ENCODE measurements around the gene TENT5C. TPM values are rescaled to one million over a fixed set of nuclear protein-coding genes. Genes with fewer than 3 reads are reported as not detected.

The TENT5C gene
- polyA plus RNA-seq, 1 of the 3 experiments (the other 2 are of a cell fraction), result 0.90 TPM

DNA sequence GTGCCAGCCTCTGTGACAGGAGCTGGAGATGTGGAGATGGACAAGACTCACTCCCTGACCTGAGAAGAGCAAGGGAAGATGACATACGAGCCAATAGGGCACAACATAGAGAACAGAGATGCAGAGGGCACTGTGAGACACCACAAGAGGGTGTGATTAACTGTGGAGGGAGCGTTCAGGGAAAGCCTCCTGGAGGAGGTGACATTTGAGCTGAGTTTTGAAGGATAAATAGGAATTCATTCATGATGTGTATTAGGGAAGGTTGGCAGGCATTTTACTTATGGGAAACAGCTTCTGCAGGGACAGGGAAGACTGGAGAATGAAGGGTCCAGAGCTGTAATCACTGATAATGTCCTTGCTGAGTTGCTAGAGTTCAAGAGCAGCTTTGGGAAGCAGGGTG, 25.0 kb upstream of the TENT5C start:
- Histone ChIP-seq H3K4me3 (ENCODE audit: low read depth in 2 of 2, low read length in 1 of 2) (no peak overlapping the region), H3K9ac (no peak overlapping the region), H3K27ac (ENCODE audit: low read depth in 2 of 2, low read length in 1 of 2) (no peak overlapping the region), H2AFZ (ENCODE audit: low read depth) (no peak overlapping the region), H3K9me3 (no peaks in the 10 kb centered on the region), H3K4me1 (ENCODE audit: control insufficient read depth in 1 of 2, insufficient read depth in 2 of 2, low read depth in 1 of 2, low read length in 1 of 2) (no peaks in the 10 kb centered on the region), H3K9me2 (no peaks in the 10 kb centered on the region), H4K20me1 (ENCODE audit: insufficient read depth) (no peaks in the 10 kb centered on the region), H3K4me2 (no peak overlapping the region), H3K27me3 (ENCODE audit: insufficient read depth) (no peaks in the 10 kb centered on the region), H3F3A (replicated peaks; ENCODE audit: insufficient read depth) (no peaks in the 10 kb centered on the region), H3K79me2 (ENCODE audit: insufficient read depth) (no peaks in the 10 kb centered on the region), H3K36me3 (replicated peaks in 1 of 2; ENCODE audit: control insufficient read depth in 1 of 2, insufficient read depth in 2 of 2, low read length in 1 of 2) (no peaks in the 10 kb centered on the region)
- WGBS (ENCODE audit: low lambda C conversion rate), result 43% methylated on average over 2 of the region's 2 CpGs
- TF ChIP-seq GATA2 (CRISPR knock-in tag; IDR thresholded peaks at IDR 0.05), result no peak
- DNase-seq, result no peak
- ChIA-PET POLR2A (no interaction called here), CTCF (interaction anchor here (1.4 to 3.2 kb wide), 2 partner anchors 11 to 173 kb away, joined by 5 to 13 read pairs; no protein-coding TSS in a partner anchor)

DNA sequence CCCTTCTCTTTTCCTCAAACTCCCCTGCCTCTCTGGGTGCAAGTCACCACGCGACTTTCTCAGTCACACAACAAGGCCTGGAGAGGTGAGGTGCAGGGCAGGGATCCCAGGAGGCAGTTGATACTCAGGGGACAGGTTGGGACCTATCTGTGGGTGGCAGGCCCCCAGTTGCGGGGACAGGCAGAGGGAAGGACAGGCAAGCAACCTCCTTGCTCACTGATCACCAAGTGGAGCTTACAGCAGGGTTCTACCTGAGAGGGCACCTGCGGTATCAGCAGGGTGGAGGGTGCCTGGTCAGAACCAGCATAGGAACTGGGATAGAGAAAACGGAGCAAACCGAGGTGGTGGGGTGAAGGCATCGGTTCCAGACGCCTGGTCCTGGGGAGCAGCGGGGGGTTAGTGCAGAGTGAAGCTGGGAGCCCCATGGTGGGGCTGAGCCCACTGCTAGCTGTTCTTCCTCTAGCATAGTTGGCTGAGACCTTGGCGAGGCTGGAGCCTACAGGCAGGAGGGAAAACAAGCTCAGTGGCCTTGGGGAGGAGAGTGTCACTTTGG, 24.4 kb upstream of the TENT5C start:
- WGBS (ENCODE audit: low lambda C conversion rate), result 69% methylated on average over 9 of the region's 10 CpGs
- no peaks in the 10 kb centered on the region for H3K9me3 ChIP-seq
- no peak overlapping the region for H3K9ac ChIP-seq
- H3F3A ChIP-seq (replicated peaks; ENCODE audit: insufficient read depth), result no peaks in the 10 kb centered on the region
- ChIA-PET CTCF (interaction anchor here (0.9 to 3.2 kb wide), 3 partner anchors 10 to 172 kb away, joined by 3 to 13 read pairs (median 5); no protein-coding TSS in a partner anchor), POLR2A (no interaction called here)
- H3K27me3 ChIP-seq (ENCODE audit: insufficient read depth), result no peaks in the 10 kb centered on the region
- H3K79me2 ChIP-seq (ENCODE audit: insufficient read depth), result no peaks in the 10 kb centered on the region
- no peak for TF ChIP-seq RAD21 (IDR thresholded peaks at IDR 0.05; ENCODE audit: low read length)
- no peak for TF ChIP-seq SMC3 (IDR thresholded peaks at IDR 0.05; ENCODE audit: low read depth, low read length)
- TF ChIP-seq NFIC (IDR thresholded peaks at IDR 0.05; ENCODE audit: borderline replicate concordance), result no peak
- no peak for TF ChIP-seq FOXM1 (IDR thresholded peaks at IDR 0.05; ENCODE audit: low read depth)
- no peaks in the 10 kb centered on the region for H3K9me2 ChIP-seq
- no peaks in the 10 kb centered on the region for H3K36me3 ChIP-seq (replicated peaks in 1 of 2; ENCODE audit: control insufficient read depth in 1 of 2, insufficient read depth in 2 of 2, low read length in 1 of 2)
- no peaks in the 10 kb centered on the region for H4K20me1 ChIP-seq (ENCODE audit: insufficient read depth)
- no peak overlapping the region for H2AFZ ChIP-seq (ENCODE audit: low read depth)
- H3K27ac ChIP-seq (ENCODE audit: low read depth in 2 of 2, low read length in 1 of 2), result no peak overlapping the region
- H3K4me3 ChIP-seq (ENCODE audit: low read depth in 2 of 2, low read length in 1 of 2), result no peak overlapping the region
- H3K4me2 ChIP-seq, result no peak overlapping the region
- no peak for DNase-seq
- H3K4me1 ChIP-seq (ENCODE audit: control insufficient read depth in 1 of 2, insufficient read depth in 2 of 2, low read depth in 1 of 2, low read length in 1 of 2), result no peaks in the 10 kb centered on the region

DNA sequence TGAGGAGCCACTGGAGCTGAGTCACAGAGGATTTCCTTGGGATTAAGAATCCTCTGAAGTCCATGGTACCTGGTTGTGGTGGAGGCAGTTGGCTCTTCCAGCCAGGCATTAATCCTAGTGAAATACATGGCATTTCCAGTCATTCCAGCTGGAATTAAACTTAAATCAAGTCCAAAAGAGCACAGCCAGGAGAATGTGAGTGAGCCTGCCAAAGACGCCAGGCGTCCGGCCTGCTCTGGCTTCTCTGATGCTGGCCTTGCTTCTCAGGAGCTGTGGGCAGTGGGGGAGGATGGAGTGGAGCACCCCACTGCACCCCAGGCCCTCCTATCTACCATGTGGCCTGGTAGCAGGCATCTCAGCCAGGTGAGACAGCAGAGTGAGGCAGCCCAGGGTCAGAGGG, 23.4 kb upstream of the TENT5C start:
- no peaks in the 10 kb centered on the region for H3K79me2 ChIP-seq (ENCODE audit: insufficient read depth)
- ChIA-PET CTCF (interaction anchor here (0.7 to 3.2 kb wide), 4 partner anchors 31 to 171 kb away, joined by 3 to 13 read pairs (median 3); no protein-coding TSS in a partner anchor), POLR2A (no interaction called here)
- H4K20me1 ChIP-seq (ENCODE audit: insufficient read depth), result no peaks in the 10 kb centered on the region
- no peaks in the 10 kb centered on the region for H3K9me3 ChIP-seq
- no peak for TF ChIP-seq RFX5 (IDR thresholded peaks at IDR 0.05; ENCODE audit: low read length)
- no peak for TF ChIP-seq CHD2 (IDR thresholded peaks at IDR 0.05; ENCODE audit: low read length, partially characterized antibody)
- no peak for TF ChIP-seq RCOR1 (IDR thresholded peaks at IDR 0.05; ENCODE audit: low read length)
- no peak for TF ChIP-seq TAF1 (IDR thresholded peaks at IDR 0.05; ENCODE audit: borderline replicate concordance, low read depth, low read length)
- no peak for TF ChIP-seq EZH2phosphoT487 (IDR thresholded peaks at IDR 0.05; ENCODE audit: borderline replicate concordance, low read depth)
- H3K9ac ChIP-seq, result no peak overlapping the region
- DNase-seq, result no peak
- no peak overlapping the region for H3K27ac ChIP-seq (ENCODE audit: low read depth in 2 of 2, low read length in 1 of 2)
- H2AFZ ChIP-seq (ENCODE audit: low read depth), result no peak overlapping the region
- H3K4me2 ChIP-seq, result no peak overlapping the region
- WGBS (ENCODE audit: low lambda C conversion rate), result no CpG with 5 or more reads among the region's 3 CpGs
- H3F3A ChIP-seq (replicated peaks; ENCODE audit: insufficient read depth), result no peaks in the 10 kb centered on the region
- H3K4me1 ChIP-seq (ENCODE audit: control insufficient read depth in 1 of 2, insufficient read depth in 2 of 2, low read depth in 1 of 2, low read length in 1 of 2), result no peaks in the 10 kb centered on the region
- H3K36me3 ChIP-seq (replicated peaks in 1 of 2; ENCODE audit: control insufficient read depth in 1 of 2, insufficient read depth in 2 of 2, low read length in 1 of 2), result no peaks in the 10 kb centered on the region
- H3K4me3 ChIP-seq (ENCODE audit: low read depth in 2 of 2, low read length in 1 of 2), result no peak overlapping the region
- H3K27me3 ChIP-seq (ENCODE audit: insufficient read depth), result no peaks in the 10 kb centered on the region
- H3K9me2 ChIP-seq, result no peaks in the 10 kb centered on the region
